Measurements from ENCODE around the gene ACSF3.

Gene ACSF3

GRCh38 chr16:89114159-89114981, 20.7 kb downstream of the ACSF3 start:
- no peak for DNase-seq

GRCh38 chr16:89115216-89115861, 21.7 kb downstream of the ACSF3 start:
- peak; percentile 89 for DNase-seq

GRCh38 chr16:89116341-89117226, 22.9 kb downstream of the ACSF3 start:
- no peak for DNase-seq

- no peak for DNase-seq
Measured at GRCh38 chr16:89117227-89117974, 23.7 kb downstream of the ACSF3 start.

GRCh38 chr16:89117975-89118289, 24.3 kb downstream of the ACSF3 start:
- no peak for DNase-seq

GRCh38 chr16:89118361-89119165, 24.9 kb downstream of the ACSF3 start:
- no peak for DNase-seq

GRCh38 chr16:89119166-89119621, 25.5 kb downstream of the ACSF3 start:
- no peak for DNase-seq

- DNase-seq = no peak
Measured at GRCh38 chr16:89119661-89120141, 26.0 kb downstream of the ACSF3 start.

GRCh38 chr16:89120281-89120680, 26.6 kb downstream of the ACSF3 start:
- no peak for DNase-seq

- DNase-seq = no peak
Measured at GRCh38 chr16:89120921-89121351, 27.3 kb downstream of the ACSF3 start.

- DNase-seq = no peak
Measured at GRCh38 chr16:89121691-89122321, 28.2 kb downstream of the ACSF3 start.

GRCh38 chr16:89122322-89122851, 28.7 kb downstream of the ACSF3 start:
- peak; percentile 75 for DNase-seq

- DNase-seq = no peak
Measured at GRCh38 chr16:89123001-89123830, 29.6 kb downstream of the ACSF3 start.

GRCh38 chr16:89123831-89124100, 30.1 kb downstream of the ACSF3 start:
- DNase-seq = no peak

- no peak for DNase-seq
Measured at GRCh38 chr16:89129378-89129777, 35.7 kb downstream of the ACSF3 start.

GRCh38 chr16:89130448-89130847, 36.8 kb downstream of the ACSF3 start:
- DNase-seq = no peak

- DNase-seq = no peak
Measured at GRCh38 chr16:89131783-89132182, 38.1 kb downstream of the ACSF3 start.

- no peak for DNase-seq
Measured at GRCh38 chr16:89132194-89133005, 38.7 kb downstream of the ACSF3 start.

GRCh38 chr16:89133457-89134127, 39.9 kb downstream of the ACSF3 start:
- DNase-seq = no peak
